NT2/D1 (cell line): ENCODE measurements around the gene KDM4C.
"Not testable (repeated sequence)": the region's sequence is repeated elsewhere in the genome, so short reads cannot be mapped to it uniquely, and the experiment has no call there.

ENCODE experiments used
- DNase-seq: peaks from one replicate; pipeline ENCODE4 v3.0.0-alpha.2; 2011; ENCODE audit warnings: low read depth, low spot score
- H3K27me3 ChIP-seq: 2 replicates; pipeline ENCODE4 v1.6.0; 2011; ENCODE audit warnings: mild to moderate bottlenecking; ENCODE audit not compliant: insufficient read length, insufficient read depth
- H3K36me3 ChIP-seq: 2 replicates; pipeline ENCODE4 v1.6.1; 2011; ENCODE audit warnings: mild to moderate bottlenecking, low read length, mixed read lengths; ENCODE audit not compliant: insufficient read depth, insufficient read length
- H3K4me1 ChIP-seq: 2 replicates; pipeline ENCODE4 v1.5.1; 2011; ENCODE audit not compliant: insufficient read depth, insufficient read length
- H3K4me3 ChIP-seq: 2 replicates; pipeline ENCODE4 v1.5.1; 2011; ENCODE audit warnings: low read depth; ENCODE audit not compliant: insufficient read length
- H3K9ac ChIP-seq: 2 replicates; pipeline ENCODE4 v1.6.0; 2011; ENCODE audit warnings: low read depth; ENCODE audit not compliant: insufficient read length
- H3K9me3 ChIP-seq: 2 replicates; pipeline ENCODE4 v1.5.1; 2011; ENCODE audit warnings: mild to moderate bottlenecking, low read length; ENCODE audit not compliant: insufficient read depth
- SUZ12 ChIP-seq: IDR thresholded peaks from 2 replicates; pipeline ENCODE4 v1.6.1; 2011; ENCODE audit not compliant: insufficient read length, insufficient read depth; ENCODE audit errors: extremely low read depth
- YY1 ChIP-seq: IDR thresholded peaks from 2 replicates; pipeline ENCODE4 v1.6.1; 2011; ENCODE audit not compliant: insufficient read length, insufficient read depth
- ZNF274 ChIP-seq: IDR thresholded peaks from 2 replicates; pipeline ENCODE4 v1.6.1; 2011; ENCODE audit warnings: mild to moderate bottlenecking, low read depth, low read length

Gene KDM4C

DNA sequence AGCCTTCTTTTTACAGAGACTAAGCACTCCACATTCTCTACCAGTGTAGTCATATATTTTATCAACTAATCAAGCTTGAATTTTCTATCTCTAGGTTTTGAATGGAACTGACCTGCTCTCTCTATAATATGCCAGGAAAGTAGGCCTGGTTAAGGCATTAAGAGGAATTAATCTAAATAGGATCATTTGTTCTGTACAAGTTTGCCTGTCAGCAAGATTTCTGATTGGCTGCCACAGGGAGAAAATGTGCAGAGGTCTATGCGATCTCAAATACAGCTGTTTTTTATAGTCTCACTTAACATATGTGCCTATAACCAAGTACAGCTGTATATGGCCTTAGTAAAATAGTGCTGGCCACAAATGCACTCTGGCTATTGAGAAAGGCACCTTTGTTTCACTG lies 418.8 kb downstream of the KDM4C start:
- TF ChIP-seq ZNF274 = no peak
- no peak for TF ChIP-seq YY1
- no peak for TF ChIP-seq SUZ12
- Histone ChIP-seq H3K9ac (no peak overlapping the region), H3K36me3 (no peaks in the 10 kb centered on the region), H3K9me3 (peaks cover 16% of the 10 kb centered on the region), H3K27me3 (no peaks in the 10 kb centered on the region), H3K4me3 (no peak overlapping the region), H3K4me1 (no peaks in the 10 kb centered on the region)
- DNase-seq = no peak

GRCh38 chr9:7177383-7177782 lies 419.6 kb downstream of the KDM4C start:
- Histone ChIP-seq H3K4me3 (no peak overlapping the region), H3K9ac (no peak overlapping the region), H3K36me3 (no peaks in the 10 kb centered on the region), H3K27me3 (no peaks in the 10 kb centered on the region), H3K4me1 (no peaks in the 10 kb centered on the region), H3K9me3 (peaks cover 23% of the 10 kb centered on the region)
- DNase-seq = no peak
- TF ChIP-seq ZNF274 (no peak), SUZ12 (no peak), YY1 (no peak)

DNA sequence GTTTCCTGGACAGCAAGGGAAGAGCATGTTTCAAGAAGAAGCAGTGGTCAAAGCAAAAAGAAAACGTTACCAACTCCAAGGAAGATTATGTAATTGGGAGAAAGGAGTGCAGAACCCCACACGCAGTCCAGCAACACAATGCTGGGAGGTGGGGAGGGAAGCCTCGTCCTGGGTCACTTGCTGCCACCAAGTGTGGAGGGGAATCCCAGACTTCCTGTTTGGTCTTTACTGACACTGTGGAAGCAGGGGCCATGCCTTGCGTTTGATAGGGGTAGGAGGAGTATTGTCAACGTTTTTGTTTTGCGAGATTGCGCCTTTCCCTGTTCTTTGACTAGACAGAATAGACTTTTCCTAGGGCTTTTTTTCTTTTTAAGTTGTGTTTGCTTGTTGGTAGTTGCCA lies 421.0 kb downstream of the KDM4C start:
- Histone ChIP-seq H3K36me3 (no peaks in the 10 kb centered on the region), H3K9me3 (peaks cover 27% of the 10 kb centered on the region), H3K9ac (no peak overlapping the region), H3K4me3 (no peak overlapping the region), H3K4me1 (no peaks in the 10 kb centered on the region), H3K27me3 (no peaks in the 10 kb centered on the region)
- no peak for DNase-seq
- TF ChIP-seq YY1 (no peak), ZNF274 (no peak), SUZ12 (no peak)

- Histone ChIP-seq H3K36me3 (no peaks in the 10 kb centered on the region), H3K27me3 (no peaks in the 10 kb centered on the region)
- DNase-seq = no peak
Observed at GRCh38 chr9:7180247-7180646, 422.5 kb downstream of the KDM4C start.

DNA sequence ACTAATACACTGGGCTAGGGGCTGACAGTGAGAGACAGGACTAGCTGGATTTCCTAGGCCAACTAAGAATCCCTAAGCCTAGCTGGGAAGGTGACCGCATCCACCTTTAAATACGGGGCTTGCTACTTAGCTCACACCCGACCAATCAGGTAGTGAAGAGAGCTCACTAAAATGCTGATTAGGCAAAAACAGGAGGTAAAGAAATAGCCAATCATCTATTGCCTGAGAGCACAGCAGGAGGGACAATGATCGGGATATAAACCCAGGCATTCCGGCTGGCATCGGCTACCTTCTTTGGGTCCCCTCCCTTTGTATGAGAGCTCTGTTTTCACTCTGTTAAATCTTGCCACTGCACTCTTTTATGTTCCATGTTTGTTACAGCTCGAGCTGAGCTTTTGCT lies 425.4 kb downstream of the KDM4C start:
- DNase-seq = not testable (repeated sequence)

More at GRCh38 chr9:7180247-7180646, 422.5 kb downstream of the KDM4C start:
- H3K4me1 ChIP-seq = no peaks in the 10 kb centered on the region
- H3K9ac ChIP-seq = no peak overlapping the region
- TF ChIP-seq SUZ12 = no peak
- no peak for TF ChIP-seq ZNF274
- TF ChIP-seq YY1 = no peak
- H3K9me3 ChIP-seq = peaks cover 27% of the 10 kb centered on the region
- no peak overlapping the region for H3K4me3 ChIP-seq

GRCh38 chr9:7185612-7186011 lies 427.8 kb downstream of the KDM4C start:
- no peak for TF ChIP-seq ZNF274
- no peak for TF ChIP-seq YY1
- no peak for TF ChIP-seq SUZ12
- peak; percentile 94 for DNase-seq
- Histone ChIP-seq H3K9ac (no peak overlapping the region), H3K4me1 (no peaks in the 10 kb centered on the region), H3K36me3 (no peaks in the 10 kb centered on the region), H3K9me3 (peaks cover 58% of the 10 kb centered on the region), H3K27me3 (no peaks in the 10 kb centered on the region), H3K4me3 (no peak overlapping the region)

More for the DNA sequence above, 425.4 kb downstream of the KDM4C start:
- not testable (repeated sequence) for H3K9ac ChIP-seq, H3K27me3 ChIP-seq, H3K36me3 ChIP-seq, H3K4me1 ChIP-seq, H3K4me3 ChIP-seq
- H3K9me3 ChIP-seq = peaks cover 47% of the 10 kb centered on the region

- Histone ChIP-seq H3K27me3 (no peaks in the 10 kb centered on the region), H3K36me3 (no peaks in the 10 kb centered on the region), H3K9me3 (peaks cover 60% of the 10 kb centered on the region), H3K4me3 (no peak overlapping the region), H3K4me1 (no peaks in the 10 kb centered on the region), H3K9ac (no peak overlapping the region)
- TF ChIP-seq SUZ12 (no peak), YY1 (no peak), ZNF274 (no peak)
- DNase-seq = peak; percentile 33
Observed at GRCh38 chr9:7186175-7186574, 428.4 kb downstream of the KDM4C start.

DNA sequence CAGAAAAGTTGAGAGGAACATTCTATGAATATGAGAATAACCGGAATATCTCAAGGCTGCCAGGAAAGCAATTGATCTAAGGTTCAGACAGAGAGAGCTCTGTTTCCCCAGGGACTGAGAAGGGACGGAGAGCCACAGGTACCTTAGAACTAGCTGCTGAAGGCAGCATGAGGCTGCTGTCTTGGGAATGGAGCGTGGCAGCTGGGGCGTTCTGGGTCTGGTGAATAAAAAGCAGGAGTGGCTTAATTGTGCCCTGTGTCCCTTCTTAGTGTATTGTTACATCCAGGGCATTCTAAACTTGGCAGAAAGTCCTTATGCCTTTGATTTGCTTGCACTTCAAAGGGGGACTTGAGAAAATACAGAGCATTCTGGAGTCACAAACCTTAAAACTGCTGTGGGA lies 434.5 kb downstream of the KDM4C start:
- no peaks in the 10 kb centered on the region for H3K4me1 ChIP-seq
- H3K9me3 ChIP-seq = peaks cover 33% of the 10 kb centered on the region
- H3K36me3 ChIP-seq = no peaks in the 10 kb centered on the region
- no peak for DNase-seq
- H3K9ac ChIP-seq = no peak overlapping the region
- no peak overlapping the region for H3K4me3 ChIP-seq
- H3K27me3 ChIP-seq = no peaks in the 10 kb centered on the region
- TF ChIP-seq ZNF274 (no peak), SUZ12 (no peak), YY1 (no peak)
